WTC11 (cell line): Measurements from ENCODE around the gene ACOXL. TPM values are rescaled to one million over a fixed set of nuclear protein-coding genes. Genes with fewer than 3 reads are reported as not detected.

Source experiments
- ATAC-seq: fragments of 200-7000 bp; cut with Tn5 transposase; 2 replicates; pipeline ENCODE4 v1.10.0; 2021; ENCODE audit warnings: mild to moderate bottlenecking, moderate library complexity
- CTCF ChIA-PET: fragments of 300-600 bp; sonication (Branson Sonifier 250); formaldehyde crosslinking; loops from one replicate; lab custom pipeline; 2021; ENCODE audit warnings: antibody characterized with exemption; lab: Charles Lee
- POLR2A ChIA-PET: fragments of 350-600 bp; sonication (Branson Sonifier 250); formaldehyde crosslinking; loops from one replicate; lab custom pipeline; 2021; ENCODE audit warnings: antibody characterized with exemption; lab: Charles Lee
- DNase-seq: peaks from one replicate; pipeline ENCODE4 v3.0.0; 2021; ENCODE audit warnings: low spot score
- H3K27ac Mint-ChIP-seq: 2 replicates; pipeline ENCODE4 v1.8.0; 2021; ENCODE audit warnings: mixed read lengths
- H3K27me3 Mint-ChIP-seq: 2 replicates; pipeline ENCODE4 v1.8.0; 2021; ENCODE audit warnings: low read depth, mild to moderate bottlenecking, moderate library complexity, mixed read lengths
- H3K36me3 Mint-ChIP-seq: 2 replicates; pipeline ENCODE4 v1.8.0; 2021; ENCODE audit warnings: mixed read lengths
- H3K4me1 Mint-ChIP-seq: 2 replicates; pipeline ENCODE4 v1.8.0; 2022; ENCODE audit warnings: mixed read lengths
- H3K4me3 Mint-ChIP-seq: 2 replicates; pipeline ENCODE4 v1.8.0; 2021; ENCODE audit warnings: mild to moderate bottlenecking, moderate library complexity, mixed read lengths
- H3K9me3 Mint-ChIP-seq: 2 replicates; pipeline ENCODE4 v1.8.0; 2021; ENCODE audit warnings: mixed read lengths
- AFF4 ChIP-seq: sonication (generic); formaldehyde crosslinking; IDR thresholded peaks from 2 replicates; pipeline ENCODE4 v1.8.1; 2023; ENCODE audit warnings: mild to moderate bottlenecking, missing genetic modification reagents, borderline replicate concordance
- ELF4 ChIP-seq: sonication (generic); formaldehyde crosslinking; IDR thresholded peaks from 2 replicates; pipeline ENCODE4 v1.8.1; 2022; ENCODE audit warnings: low read depth, mild to moderate bottlenecking, moderate library complexity, missing genetic modification reagents
- FOXJ3 ChIP-seq: sonication (generic); formaldehyde crosslinking; IDR thresholded peaks from 2 replicates; pipeline ENCODE4 v1.9.0; 2021; ENCODE audit warnings: missing genetic modification reagents, mild to moderate bottlenecking, borderline replicate concordance
- FOXP4 ChIP-seq: sonication (generic); formaldehyde crosslinking; IDR thresholded peaks from 2 replicates; pipeline ENCODE4 v1.8.0; 2022; ENCODE audit warnings: mild to moderate bottlenecking, missing genetic modification reagents
- GRHL2 ChIP-seq: fragments of 250-450 bp; sonication (Bioruptor Pico); IDR thresholded peaks from 2 replicates; pipeline ENCODE4 v1.8.0; 2022; ENCODE audit warnings: mild to moderate bottlenecking, moderate library complexity; ENCODE audit not compliant: insufficient replicate concordance, severe bottlenecking
- HMGA2 ChIP-seq: fragments of 250-450 bp; sonication (Bioruptor Pico); IDR thresholded peaks from 2 replicates; pipeline ENCODE4 v1.4.0; 2021; ENCODE audit warnings: mild to moderate bottlenecking, moderate library complexity
- HMGXB4 ChIP-seq: sonication (generic); formaldehyde crosslinking; IDR thresholded peaks from 2 replicates; pipeline ENCODE4 v1.8.1; 2023; ENCODE audit warnings: mild to moderate bottlenecking, moderate library complexity, missing genetic modification reagents
- KAT7 ChIP-seq: sonication (generic); formaldehyde crosslinking; IDR thresholded peaks from 2 replicates; pipeline ENCODE4 v1.8.1; 2023; ENCODE audit warnings: missing genetic modification reagents, mild to moderate bottlenecking, borderline replicate concordance
- NFATC4 ChIP-seq: fragments of 250-450 bp; sonication (Bioruptor Pico); IDR thresholded peaks from 2 replicates; pipeline ENCODE4 v1.9.0; 2021; ENCODE audit warnings: mild to moderate bottlenecking
- NFYB ChIP-seq: sonication (generic); formaldehyde crosslinking; conservative IDR thresholded peaks from 2 replicates; pipeline ENCODE4 v1.8.0; 2022; ENCODE audit warnings: low read depth, missing genetic modification reagents
- STAT6 ChIP-seq: sonication (generic); formaldehyde crosslinking; conservative IDR thresholded peaks from 2 replicates; pipeline ENCODE4 v1.8.1; 2023; ENCODE audit warnings: mild to moderate bottlenecking, low read depth, missing genetic modification reagents, moderate library complexity
- USF2 ChIP-seq: sonication (generic); formaldehyde crosslinking; IDR thresholded peaks from 2 replicates; pipeline ENCODE4 v1.8.1; 2023; ENCODE audit warnings: mild to moderate bottlenecking, missing genetic modification reagents, moderate library complexity
- ZNF219 ChIP-seq: sonication (generic); formaldehyde crosslinking; IDR thresholded peaks from 2 replicates; pipeline ENCODE4 v1.8.0; 2023; ENCODE audit warnings: missing genetic modification reagents, mild to moderate bottlenecking, borderline replicate concordance
- ZNF263 ChIP-seq: sonication (generic); formaldehyde crosslinking; IDR thresholded peaks from 2 replicates; pipeline ENCODE4 v1.8.1; 2022; ENCODE audit warnings: low read depth, mild to moderate bottlenecking, moderate library complexity, missing genetic modification reagents
- ZNF416 ChIP-seq: fragments of 250-450 bp; sonication (Bioruptor Pico); IDR thresholded peaks from 2 replicates; pipeline ENCODE4 v1.9.0; 2021; ENCODE audit warnings: mild to moderate bottlenecking, inconsistent platforms
- total RNA-seq: library from RNA; stranded (reverse); gene quantifications from 3 replicates; pipeline ENCODE4 v1.2.3, GENCODE V29; 2021

ACOXL gene
- total RNA-seq, 1 experiment from 2014 or later = 14.9 TPM

- Mint-ChIP-seq H3K36me3 (no peaks in the 10 kb centered on the region), H3K27me3 (no peaks in the 10 kb centered on the region), H3K4me3 (no peak overlapping the region), H3K9me3 (no peaks in the 10 kb centered on the region), H3K4me1 (peaks cover 48% of the 10 kb centered on the region), H3K27ac (no peak overlapping the region)
- TF ChIP-seq FOXP4 (CRISPR knock-in tag) (no peak), STAT6 (no peak), ZNF219 (CRISPR knock-in tag) (no peak), HMGXB4 (no peak), NFATC4 (CRISPR knock-in tag) (no peak), ELF4 (CRISPR knock-in tag) (no peak), AFF4 (no peak), ZNF263 (CRISPR knock-in tag) (no peak), FOXJ3 (CRISPR knock-in tag) (no peak), KAT7 (CRISPR knock-in tag) (no peak), ZNF416 (CRISPR knock-in tag) (no peak), HMGA2 (CRISPR knock-in tag) (no peak), GRHL2 (CRISPR knock-in tag) (no peak)
- CTCF ChIA-PET = no interaction called here
- no peak for ATAC-seq
- POLR2A ChIA-PET = interaction anchor here (1.2 kb wide), 1 partner anchor 74 kb away, joined by 3 read pairs; the partner anchor contains the start of gene BUB1
- no peak for DNase-seq
Observed at GRCh38 chr2:110751642-110752041, 19.3 kb downstream of the ACOXL start.

- ChIA-PET CTCF (no interaction called here), POLR2A (no interaction called here)
- Mint-ChIP-seq H3K9me3 (peaks cover 5% of the 10 kb centered on the region; the same call in 1 of the 2 replicates), H3K4me3 (no peak overlapping the region), H3K4me1 (peaks cover 36% of the 10 kb centered on the region), H3K27ac (peak overlapping the region; percentile 43), H3K36me3 (no peaks in the 10 kb centered on the region), H3K27me3 (no peaks in the 10 kb centered on the region)
- ATAC-seq = peak; percentile 43
- TF ChIP-seq NFYB (CRISPR knock-in tag) (no peak), USF2 (CRISPR knock-in tag) (0 out of 2 replicates have a peak, but pooled peaks have one; percentile 26)
- no peak for DNase-seq
Observed at GRCh38 chr2:110752871-110753270, 20.5 kb downstream of the ACOXL start.
